ENCODE data around the gene PLEKHA8. TPM values are rescaled to one million over a fixed set of nuclear protein-coding genes. Genes with fewer than 3 reads are reported as not detected.

Gene PLEKHA8
- total RNA-seq, 4 donors from 2014 or later: 2.3 to 3.2 (median 2.6) TPM

DNA sequence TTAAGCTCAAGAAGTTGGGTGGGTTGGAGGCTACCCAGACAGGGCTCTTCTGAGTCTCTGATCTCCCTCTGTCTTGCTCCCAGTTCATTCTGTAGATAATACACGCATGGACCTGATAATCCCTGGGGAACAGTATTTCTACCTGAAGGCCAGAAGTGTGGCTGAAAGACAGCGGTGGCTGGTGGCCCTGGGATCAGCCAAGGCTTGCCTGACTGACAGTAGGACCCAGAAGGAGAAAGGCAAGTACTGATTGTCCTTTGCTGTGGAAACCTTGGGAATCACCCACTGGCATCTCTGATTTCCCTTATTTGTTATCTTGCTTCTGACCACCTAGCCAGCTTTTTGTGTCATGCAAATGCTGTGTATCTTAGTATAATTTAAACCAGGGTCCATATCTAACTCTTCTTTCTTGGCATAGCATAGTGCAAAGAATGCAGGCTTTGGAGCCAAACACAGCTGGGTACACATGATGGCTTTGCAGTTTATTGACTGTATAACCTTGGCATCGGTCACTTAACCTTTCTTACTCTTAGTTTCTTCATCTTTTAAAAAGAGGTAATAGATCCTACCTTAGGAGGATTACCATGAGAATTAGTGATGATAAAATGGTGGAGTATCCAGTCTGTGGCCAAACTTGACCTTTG is 18.0 kb downstream of the PLEKHA8 start:
- Histone ChIP-seq H3K27me3 (no peaks in the 10 kb centered on the region), H3K27ac (no peak overlapping the region), H3K36me3 (peaks cover 0 to 31% of the 10 kb centered on the region in 2 donors), H3K9me3 (no peaks in the 10 kb centered on the region), H3K4me1 (peaks cover 0 to 8% of the 10 kb centered on the region in 2 donors), H3K4me3 (no peak overlapping the region)
- TF ChIP-seq POLR2A (IDR thresholded peaks at IDR 0.05): no peak
- intact Hi-C loops (cut with DNase I; ENCODE audit: low total_unique reads) (no loop called here), in situ Hi-C loops (cut with MboI; ENCODE audit: low sequenced_read_pairs in 4 of 4) (no loop called here)
- DNase-seq (no peak), ATAC-seq (no peak)

DNA sequence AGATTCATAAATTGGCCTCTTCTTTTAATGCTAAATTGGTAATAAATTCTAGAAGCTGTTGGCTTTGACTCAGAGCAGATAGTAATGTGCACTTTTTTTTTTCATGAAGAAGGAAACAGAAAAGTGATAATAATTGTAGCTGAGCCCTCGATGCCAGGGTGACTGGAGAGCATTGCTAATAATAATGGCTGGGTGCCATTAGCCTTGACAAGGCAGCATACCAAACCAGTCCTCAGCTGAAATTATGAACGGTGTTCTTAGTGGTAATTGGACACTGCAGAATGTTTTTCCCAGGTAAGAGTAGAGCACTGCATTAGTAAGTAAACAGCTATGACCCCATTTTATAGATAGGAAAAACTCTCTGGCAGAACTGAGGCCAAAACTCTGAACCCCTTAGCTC is 18.9 kb downstream of the PLEKHA8 start:
- Histone ChIP-seq H3K4me3 (no peak overlapping the region), H3K9me3 (no peaks in the 10 kb centered on the region), H3K36me3 (peaks cover 0 to 31% of the 10 kb centered on the region in 2 donors), H3K27me3 (no peaks in the 10 kb centered on the region), H3K4me1 (peaks cover 0 to 8% of the 10 kb centered on the region in 2 donors), H3K27ac (no peak overlapping the region)
- no peak for DNase-seq
- intact Hi-C loops (cut with DNase I; ENCODE audit: low total_unique reads) (no loop called here), in situ Hi-C loops (cut with MboI; ENCODE audit: low sequenced_read_pairs in 4 of 4) (no loop called here)
- no peak for ATAC-seq
- no peak for TF ChIP-seq POLR2A (IDR thresholded peaks at IDR 0.05)
- TF ChIP-seq, protein P1, sequence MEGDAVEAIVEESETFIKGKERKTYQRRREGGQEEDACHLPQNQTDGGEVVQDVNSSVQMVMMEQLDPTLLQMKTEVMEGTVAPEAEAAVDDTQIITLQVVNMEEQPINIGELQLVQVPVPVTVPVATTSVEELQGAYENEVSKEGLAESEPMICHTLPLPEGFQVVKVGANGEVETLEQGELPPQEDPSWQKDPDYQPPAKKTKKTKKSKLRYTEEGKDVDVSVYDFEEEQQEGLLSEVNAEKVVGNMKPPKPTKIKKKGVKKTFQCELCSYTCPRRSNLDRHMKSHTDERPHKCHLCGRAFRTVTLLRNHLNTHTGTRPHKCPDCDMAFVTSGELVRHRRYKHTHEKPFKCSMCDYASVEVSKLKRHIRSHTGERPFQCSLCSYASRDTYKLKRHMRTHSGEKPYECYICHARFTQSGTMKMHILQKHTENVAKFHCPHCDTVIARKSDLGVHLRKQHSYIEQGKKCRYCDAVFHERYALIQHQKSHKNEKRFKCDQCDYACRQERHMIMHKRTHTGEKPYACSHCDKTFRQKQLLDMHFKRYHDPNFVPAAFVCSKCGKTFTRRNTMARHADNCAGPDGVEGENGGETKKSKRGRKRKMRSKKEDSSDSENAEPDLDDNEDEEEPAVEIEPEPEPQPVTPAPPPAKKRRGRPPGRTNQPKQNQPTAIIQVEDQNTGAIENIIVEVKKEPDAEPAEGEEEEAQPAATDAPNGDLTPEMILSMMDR (IDR thresholded peaks at IDR 0.05 in 4 of 5, conservative IDR thresholded peaks at IDR 0.05 in 1 of 5): no peak

DNA sequence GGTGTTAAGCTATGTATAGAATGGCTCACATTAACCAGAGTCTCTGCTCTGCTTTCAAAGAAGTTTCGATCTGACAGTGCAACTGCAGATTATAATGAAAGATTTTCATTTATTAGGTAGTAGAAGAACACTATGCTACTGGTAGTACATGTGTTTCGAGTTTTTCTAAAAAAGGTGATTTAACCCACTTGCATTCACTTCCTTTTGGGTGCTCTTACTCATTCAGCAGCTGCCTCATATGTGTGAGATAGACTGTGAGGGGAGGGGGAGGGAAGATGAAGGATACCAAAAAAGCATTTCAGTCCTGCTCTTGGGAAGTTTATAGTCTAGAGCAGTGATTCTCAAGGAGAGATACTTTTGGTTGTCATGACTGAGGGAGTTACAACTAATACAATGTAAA is 20.4 kb downstream of the PLEKHA8 start:
- Histone ChIP-seq H3K4me1 (peaks cover 0 to 8% of the 10 kb centered on the region in 2 donors), H3K27ac (no peak overlapping the region), H3K4me3 (no peak overlapping the region), H3K36me3 (peaks cover 0 to 36% of the 10 kb centered on the region in 2 donors), H3K9me3 (no peaks in the 10 kb centered on the region), H3K27me3 (no peaks in the 10 kb centered on the region)
- intact Hi-C loops (cut with DNase I; ENCODE audit: low total_unique reads) (no loop called here), in situ Hi-C loops (cut with MboI; ENCODE audit: low sequenced_read_pairs in 4 of 4) (no loop called here)
- no peak for ATAC-seq
- no peak for DNase-seq
- TF ChIP-seq, protein P1 (IDR thresholded peaks at IDR 0.05 in 4 of 5, conservative IDR thresholded peaks at IDR 0.05 in 1 of 5): no peak
- TF ChIP-seq POLR2A (IDR thresholded peaks at IDR 0.05): no peak

DNA sequence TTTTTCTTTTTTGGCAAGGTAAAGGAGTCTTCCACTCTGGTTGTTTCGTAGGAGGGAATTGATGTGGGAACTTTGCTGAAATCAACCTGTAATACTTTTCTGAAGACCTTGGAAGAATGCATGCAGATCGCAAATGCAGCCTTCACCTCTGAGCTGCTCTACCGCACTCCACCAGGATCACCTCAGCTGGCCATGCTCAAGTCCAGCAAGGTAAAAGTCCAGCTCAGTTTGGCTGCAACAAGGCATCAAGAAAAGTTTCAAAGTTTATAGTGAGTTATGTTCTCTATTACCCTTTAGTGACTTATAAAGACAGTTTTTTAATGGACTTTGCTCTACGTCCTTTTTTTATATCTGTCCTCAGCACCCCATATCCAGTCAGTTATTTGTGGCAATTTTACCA is 21.0 kb downstream of the PLEKHA8 start:
- H3K4me3 ChIP-seq: no peak overlapping the region
- ATAC-seq: no peak
- peaks cover 0 to 40% of the 10 kb centered on the region in 2 donors for H3K36me3 ChIP-seq
- in situ Hi-C loops (cut with MboI; ENCODE audit: low sequenced_read_pairs in 4 of 4) (no loop called here), intact Hi-C loops (cut with DNase I; ENCODE audit: low total_unique reads) (no loop called here)
- H3K9me3 ChIP-seq: no peaks in the 10 kb centered on the region
- TF ChIP-seq POLR2A (IDR thresholded peaks at IDR 0.05): no peak
- TF ChIP-seq, protein P1 (IDR thresholded peaks at IDR 0.05 in 4 of 5, conservative IDR thresholded peaks at IDR 0.05 in 1 of 5): no peak
- peaks cover 0 to 8% of the 10 kb centered on the region in 2 donors for H3K4me1 ChIP-seq
- no peak for DNase-seq
- H3K27ac ChIP-seq: no peak overlapping the region
- no peaks in the 10 kb centered on the region for H3K27me3 ChIP-seq

DNA sequence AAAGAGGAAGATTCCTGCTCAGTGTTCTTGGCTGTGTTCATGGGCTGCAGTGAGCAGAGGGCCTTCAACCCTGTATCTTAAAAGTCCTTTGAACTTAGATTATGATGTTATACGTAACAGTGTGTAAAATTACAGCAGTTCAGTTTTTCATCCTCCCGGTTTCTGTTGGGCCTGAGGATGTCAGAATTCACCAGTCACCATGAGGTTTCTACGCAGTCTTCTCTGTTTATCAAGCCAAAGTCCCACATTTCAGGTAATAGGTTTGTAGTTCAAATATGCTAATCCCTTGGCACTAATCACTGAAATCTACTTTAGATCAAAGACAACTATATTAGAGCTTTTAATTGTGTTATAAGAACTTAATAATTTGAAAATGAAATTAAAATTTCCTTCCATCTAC is 24.9 kb downstream of the PLEKHA8 start:
- no peaks in the 10 kb centered on the region for H3K27me3 ChIP-seq
- no peaks in the 10 kb centered on the region for H3K4me1 ChIP-seq
- DNase-seq: no peak
- H3K9me3 ChIP-seq: no peaks in the 10 kb centered on the region
- intact Hi-C loops (cut with DNase I; ENCODE audit: low total_unique reads): no loop called here
- H3K36me3 ChIP-seq: peaks cover 0 to 36% of the 10 kb centered on the region in 2 donors
- in situ Hi-C loops (cut with MboI; ENCODE audit: low sequenced_read_pairs in 4 of 4): no loop called here
- ATAC-seq: no peak
- H3K4me3 ChIP-seq: no peak overlapping the region
- TF ChIP-seq, protein P1 (IDR thresholded peaks at IDR 0.05 in 4 of 5, conservative IDR thresholded peaks at IDR 0.05 in 1 of 5): no peak
- TF ChIP-seq POLR2A (IDR thresholded peaks at IDR 0.05): no peak
- no peak overlapping the region for H3K27ac ChIP-seq
